Gastroesophageal sphincter (tissue), 3 donors: ENCODE measurements around the gene GPLD1.

Source experiments
- POLR2AphosphoS5 ChIP-seq: sonication (generic); formaldehyde crosslinking; IDR thresholded peaks from one replicate; pipeline ENCODE4 v1.6.1; 2017; ENCODE audit warnings: antibody characterized with exemption
- TF ChIP-seq, protein P1 (sequence below), 4 experiments: fragments of 200-600 bp in 2 of 4; fragments of 450-650 bp in 2 of 4; sonication (generic) in 1 of 4; IDR thresholded peaks; one replicate each; pipeline ENCODE4 v1.5.1; 2017 to 2019; ENCODE audit warnings: antibody characterized with exemption in 4 of 4, mild to moderate bottlenecking in 2 of 4, moderate library complexity in 2 of 4

DNA sequence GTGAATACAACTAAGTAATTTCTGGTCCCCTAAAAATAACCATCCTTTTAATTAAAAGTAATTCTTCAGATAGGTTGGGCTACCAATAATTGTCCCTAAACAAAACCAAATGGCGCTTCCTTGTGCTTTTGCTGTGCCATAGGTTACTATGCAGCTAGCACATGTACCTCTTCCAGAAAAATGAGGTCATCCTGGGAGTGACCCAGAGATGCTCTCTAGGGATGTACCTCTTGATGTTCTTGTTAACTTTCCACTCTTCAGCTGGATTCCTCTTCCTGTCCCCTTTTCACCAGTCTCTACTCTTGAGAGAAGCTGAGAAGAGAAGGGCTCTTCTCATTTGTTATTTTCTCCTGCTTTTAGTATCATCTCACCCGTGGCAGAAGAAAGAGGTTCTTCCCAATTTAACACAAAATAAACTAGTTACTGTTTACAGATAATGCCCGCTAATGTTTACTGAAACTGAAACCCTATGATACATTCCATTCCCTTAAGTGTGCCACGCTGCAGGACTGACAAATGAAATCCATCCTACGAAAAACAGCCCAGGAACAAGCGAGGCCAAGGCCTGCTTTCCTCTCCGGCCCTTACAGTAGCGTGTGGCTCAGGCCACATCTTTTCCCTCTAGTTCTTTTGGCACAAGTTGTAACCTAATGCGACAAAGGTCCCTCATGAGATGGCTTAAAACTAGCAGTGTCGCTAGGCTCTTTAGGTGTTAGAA lies 62.5 kb downstream of the GPLD1 start:
- TF ChIP-seq, protein P1, sequence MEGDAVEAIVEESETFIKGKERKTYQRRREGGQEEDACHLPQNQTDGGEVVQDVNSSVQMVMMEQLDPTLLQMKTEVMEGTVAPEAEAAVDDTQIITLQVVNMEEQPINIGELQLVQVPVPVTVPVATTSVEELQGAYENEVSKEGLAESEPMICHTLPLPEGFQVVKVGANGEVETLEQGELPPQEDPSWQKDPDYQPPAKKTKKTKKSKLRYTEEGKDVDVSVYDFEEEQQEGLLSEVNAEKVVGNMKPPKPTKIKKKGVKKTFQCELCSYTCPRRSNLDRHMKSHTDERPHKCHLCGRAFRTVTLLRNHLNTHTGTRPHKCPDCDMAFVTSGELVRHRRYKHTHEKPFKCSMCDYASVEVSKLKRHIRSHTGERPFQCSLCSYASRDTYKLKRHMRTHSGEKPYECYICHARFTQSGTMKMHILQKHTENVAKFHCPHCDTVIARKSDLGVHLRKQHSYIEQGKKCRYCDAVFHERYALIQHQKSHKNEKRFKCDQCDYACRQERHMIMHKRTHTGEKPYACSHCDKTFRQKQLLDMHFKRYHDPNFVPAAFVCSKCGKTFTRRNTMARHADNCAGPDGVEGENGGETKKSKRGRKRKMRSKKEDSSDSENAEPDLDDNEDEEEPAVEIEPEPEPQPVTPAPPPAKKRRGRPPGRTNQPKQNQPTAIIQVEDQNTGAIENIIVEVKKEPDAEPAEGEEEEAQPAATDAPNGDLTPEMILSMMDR (IDR thresholded peaks at IDR 0.05), result no peak
- TF ChIP-seq POLR2AphosphoS5, result no peak
